Fibroblast of peridontal ligament (primary cell): ENCODE results near the gene PDGFA.

Experiments used
- DNase-seq: peaks from one replicate; pipeline ENCODE4 v3.0.0-alpha.2; 2010; ENCODE audit errors: extremely low read depth

PDGFA gene

DNA sequence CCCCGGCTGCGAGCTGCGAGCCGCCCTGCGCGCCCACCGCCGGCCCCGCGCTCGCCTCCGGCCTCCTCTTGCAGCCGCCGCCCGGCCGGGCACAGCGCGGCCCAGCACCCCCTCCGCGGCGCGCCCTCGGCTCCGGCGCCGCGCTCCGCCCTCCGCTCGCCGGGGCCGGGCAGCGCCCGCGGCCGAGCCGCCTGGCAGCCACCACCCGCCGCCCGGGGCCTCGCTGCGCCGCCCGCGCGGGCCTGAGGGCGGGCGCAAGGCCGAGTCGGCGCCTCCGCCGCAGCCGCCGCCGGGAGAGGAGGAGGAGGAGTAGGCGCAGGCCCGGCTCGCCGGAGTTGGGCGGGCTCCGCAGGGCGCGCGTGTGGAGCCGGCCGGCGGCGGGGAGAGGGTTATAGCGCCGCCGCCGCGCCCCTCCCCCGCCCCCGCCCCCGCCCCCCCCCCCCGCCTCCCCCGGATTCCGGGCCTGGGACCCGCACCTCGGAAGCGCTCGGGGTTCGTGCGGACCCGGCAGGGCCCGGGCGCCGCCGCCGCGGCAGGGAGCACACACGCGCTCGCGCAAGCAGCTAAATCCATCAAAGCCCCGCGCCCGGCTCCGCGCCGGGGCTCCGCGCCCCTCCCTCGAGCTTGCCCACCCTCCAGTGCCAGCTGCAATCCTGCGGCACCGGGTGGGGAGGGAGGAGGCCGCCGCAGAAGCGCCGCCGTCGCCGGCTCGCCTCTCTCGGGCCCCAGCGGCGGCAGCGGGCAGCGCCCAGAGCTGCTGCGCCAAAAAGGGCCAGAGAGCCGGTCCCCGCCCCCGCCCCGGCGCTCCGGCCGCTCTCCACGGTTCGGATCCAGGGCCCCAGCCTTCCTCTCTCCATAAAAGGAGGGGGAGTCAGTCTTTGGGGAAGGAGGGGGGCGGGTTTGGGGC, at the start of gene PDGFA:
PDGFA (minus strand) TSS at position 363 of the 907 bp plus-strand sequence. CDS start 845 bp downstream, outside the sequence.
- peak; percentile 34 for DNase-seq

DNA sequence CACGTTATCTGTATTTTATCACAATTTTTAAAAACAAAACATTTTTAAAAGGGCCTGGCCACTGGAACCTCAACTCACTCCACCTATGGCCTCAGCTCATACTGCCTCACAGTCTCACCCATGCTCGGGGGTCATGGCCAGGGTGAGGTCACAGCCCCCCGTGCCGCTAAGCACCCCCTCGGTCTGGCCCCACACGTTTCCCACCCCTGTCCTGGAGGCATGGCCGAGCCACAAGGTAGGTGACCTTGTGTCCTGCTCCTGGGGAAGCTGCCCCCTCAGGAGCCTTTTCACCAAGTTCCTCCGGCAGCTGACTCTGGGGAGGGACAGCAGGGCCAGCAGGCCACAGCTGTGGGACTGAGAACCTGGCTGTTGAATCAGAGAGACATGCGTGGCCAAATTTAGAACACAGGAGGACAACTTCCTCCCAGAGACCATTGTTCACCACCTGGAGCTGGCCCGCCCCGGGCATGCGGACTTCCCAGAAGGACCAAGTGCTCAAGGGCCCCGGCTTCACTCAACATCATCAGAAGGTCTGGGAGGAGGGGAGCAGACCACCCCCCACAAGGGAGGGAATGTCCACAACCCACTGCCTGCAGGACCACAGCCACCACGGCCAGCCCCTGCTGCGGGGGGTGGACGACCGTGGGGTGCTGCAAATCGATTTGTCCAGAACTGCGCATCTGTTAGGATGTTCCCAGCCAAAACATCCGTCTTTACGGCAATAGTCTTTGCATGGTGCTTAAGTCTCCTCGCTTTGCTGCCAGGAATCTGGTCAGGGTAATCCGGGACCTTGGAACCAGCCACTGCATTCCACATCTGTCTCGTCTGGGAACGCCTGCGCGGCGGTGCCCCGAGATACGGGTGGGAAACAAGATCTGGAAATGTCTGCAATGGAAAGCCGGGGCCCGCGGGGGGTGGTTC, 48.6 kb upstream of the PDGFA start:
- DNase-seq, result peak; percentile 41

DNA sequence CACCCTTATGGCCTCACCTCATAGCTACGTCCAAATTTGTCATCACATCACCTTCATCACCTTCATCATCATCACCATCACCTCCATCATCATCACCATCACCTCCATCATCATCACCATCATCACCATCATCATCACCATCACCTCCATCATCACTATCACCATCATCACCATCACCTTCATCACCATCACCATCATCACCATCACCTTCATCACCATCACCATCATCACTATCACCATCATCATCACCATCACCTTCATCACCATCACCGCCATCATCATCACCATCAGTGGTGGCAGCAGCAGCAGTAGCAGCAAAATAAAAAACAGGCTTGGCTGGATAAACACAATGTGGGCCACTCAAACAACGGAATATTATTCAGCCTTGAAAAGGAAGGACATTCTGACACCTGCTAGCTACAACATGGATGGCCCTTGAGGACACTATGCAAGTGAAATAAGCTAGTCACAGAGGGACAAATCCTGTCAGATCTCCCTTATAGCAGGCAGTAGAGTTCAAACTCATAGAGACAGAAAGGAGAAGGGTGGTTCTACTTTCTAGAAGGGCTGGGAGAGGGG, 47.7 kb upstream of the PDGFA start:
- DNase-seq, result no peak

DNA sequence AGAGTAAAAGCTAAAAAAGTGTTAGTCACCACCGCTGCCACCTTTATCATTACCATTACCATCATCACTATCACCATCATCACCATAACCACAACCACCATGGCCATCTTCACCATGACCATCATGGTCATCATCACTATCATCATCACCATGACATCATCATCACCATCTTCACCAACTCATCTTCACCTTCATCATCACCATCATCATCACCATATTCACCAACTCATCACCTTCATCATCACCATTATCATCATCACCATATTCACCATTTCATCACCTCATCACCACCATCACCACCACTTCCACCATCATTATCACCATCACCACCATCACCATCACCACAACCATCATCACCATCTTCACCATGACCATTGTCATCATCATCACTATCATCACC, 46.5 kb upstream of the PDGFA start:
- no peak for DNase-seq

DNA sequence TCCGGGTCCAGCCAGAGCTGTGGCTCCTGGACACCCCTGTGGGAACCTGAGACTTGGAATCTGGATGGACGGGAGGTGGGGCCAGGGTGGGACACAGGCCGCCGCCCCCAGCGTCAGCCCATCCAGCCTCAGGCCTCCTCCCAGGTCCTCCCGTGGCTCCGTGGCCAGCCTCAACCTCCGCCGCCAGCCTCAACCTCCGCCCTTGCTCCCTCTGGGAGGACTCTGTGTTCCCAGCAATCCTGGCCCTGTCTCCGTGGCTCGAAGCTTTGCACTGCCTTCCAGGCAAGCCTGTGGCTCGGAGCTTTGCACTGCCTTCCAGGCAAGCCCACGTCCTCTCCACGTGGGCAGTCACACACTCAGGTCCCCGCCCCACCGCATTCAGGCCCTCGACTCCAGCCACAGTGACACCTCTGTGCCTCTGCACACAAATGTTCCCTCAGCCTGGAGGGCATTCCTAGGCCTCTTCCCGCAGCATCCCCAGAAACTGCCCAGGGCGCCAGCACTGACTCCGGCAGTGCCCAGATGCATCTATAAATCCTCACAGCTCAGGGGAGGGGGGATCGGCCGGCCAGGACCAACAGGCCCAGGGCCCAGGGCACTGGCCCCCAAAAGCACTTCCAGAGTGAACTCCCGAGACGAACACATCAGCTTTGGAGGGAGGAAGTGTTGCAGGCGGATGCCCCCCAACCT, 44.7 kb upstream of the PDGFA start:
- no peak for DNase-seq

DNA sequence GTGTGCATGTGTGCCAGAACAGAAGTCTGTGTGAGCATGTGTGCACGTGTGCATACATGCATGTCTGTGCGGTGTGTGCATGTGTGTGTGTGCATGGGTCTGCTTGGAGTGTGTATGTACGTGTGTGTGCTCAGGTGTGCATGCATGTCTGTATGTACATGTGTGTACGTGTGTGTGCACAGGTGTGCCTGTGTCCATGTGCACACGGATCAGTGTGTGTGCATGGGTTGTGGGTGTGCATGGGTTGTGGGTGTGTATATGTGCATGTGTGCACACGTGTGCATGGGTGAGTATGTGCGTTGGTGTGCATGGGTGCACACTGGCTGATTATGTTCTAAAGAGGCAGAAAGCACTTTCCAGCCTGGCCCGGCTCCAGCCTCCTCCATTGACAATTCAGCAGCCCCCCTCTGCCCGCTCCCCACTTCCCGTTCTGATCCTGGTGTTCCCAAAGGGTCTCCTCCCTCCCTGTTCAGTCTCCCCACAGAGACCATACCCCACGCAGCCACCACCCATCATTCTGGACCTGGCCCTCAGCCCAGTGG, 44.1 kb upstream of the PDGFA start:
- no peak for DNase-seq

DNA sequence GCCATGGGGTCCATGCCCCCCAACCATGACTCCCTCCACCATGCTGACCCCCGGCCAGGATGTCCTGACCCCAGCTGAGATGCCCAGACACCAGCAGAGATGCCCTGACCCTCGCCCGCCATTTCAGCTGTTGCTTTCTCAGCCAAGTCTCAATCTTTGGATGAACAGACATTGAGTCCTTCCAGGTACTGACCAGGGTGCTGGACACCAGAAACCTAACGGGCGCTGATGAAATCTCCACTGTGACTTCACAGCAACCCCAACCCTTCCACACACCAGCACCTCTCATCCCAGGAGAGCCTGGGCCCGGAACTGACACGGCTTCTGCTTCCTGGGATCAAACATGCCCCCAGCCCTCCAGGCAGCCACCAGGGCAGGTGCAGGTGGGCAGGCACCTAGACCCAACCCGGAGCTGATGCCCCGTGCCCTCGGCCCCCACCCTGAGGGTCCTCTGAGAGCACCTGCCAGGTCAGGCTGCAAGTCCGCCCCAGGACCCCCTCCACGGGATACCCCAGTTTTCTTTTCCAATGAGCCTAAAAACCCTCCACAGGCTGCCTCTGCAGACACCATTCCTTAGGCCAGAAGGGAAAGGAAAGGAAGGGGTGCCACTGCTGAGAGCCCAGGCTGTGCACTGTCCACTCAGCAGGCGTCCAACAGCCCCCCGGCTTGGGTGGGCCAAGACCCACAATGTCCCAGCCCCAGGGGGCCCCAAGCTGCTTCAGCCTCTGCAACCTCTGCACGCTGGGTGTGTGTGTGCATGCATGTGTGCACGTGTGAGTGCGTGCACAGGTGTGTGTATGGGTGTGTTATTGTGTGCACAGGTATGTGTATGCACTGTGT, 43.4 kb upstream of the PDGFA start:
- no peak for DNase-seq

DNA sequence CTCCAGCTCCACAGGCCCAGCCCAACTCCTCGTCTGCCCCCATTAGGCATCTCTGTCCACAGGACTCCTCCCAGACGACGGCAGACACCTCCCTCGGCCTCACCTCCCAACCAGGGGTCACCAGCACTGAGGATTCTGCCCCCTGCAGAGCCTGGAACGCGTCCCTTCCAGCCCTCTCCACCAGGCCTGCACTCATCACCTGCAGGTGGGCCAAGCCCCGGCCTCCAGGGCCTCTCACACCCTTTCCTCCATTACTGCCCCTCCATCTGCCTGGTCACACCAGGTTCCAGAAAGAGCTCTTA, 42.7 kb upstream of the PDGFA start:
- no peak for DNase-seq

DNA sequence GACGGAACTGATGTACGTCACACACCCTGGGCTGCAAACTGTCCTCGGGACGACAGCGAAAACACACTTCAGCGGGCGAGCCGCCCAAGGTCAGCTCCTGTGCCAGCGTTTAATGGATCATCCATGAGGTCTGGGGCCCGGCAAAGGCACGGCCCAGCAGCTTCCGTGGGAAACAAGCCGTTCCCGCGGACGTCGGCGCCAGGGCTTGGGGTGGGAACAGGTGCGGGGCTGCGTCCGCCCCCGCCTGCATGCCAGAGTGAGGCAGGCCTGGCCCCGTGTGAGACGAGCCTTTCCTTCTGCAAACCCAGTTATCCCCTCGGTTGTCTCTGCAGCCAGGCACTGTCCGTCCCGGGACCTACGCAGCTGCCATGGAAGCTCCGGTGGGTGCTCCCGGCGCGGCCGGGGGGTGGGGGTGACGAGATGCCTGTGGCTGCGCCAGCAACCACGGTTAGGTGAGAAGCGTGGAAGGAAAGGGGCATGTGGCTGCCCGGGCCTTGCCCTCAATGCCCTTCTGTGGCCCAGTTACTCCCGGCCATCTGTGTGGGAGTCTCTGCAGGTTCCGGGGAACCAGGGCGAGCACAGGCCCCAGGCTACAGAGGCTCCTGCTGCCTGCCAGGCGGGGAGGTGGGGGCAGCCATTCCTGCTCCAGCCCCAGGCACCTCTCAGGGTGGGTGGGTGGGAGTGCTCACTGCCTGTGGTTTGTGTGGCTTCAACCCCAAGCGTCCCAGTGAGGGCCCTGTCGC, 42.2 kb upstream of the PDGFA start:
- no peak for DNase-seq

DNA sequence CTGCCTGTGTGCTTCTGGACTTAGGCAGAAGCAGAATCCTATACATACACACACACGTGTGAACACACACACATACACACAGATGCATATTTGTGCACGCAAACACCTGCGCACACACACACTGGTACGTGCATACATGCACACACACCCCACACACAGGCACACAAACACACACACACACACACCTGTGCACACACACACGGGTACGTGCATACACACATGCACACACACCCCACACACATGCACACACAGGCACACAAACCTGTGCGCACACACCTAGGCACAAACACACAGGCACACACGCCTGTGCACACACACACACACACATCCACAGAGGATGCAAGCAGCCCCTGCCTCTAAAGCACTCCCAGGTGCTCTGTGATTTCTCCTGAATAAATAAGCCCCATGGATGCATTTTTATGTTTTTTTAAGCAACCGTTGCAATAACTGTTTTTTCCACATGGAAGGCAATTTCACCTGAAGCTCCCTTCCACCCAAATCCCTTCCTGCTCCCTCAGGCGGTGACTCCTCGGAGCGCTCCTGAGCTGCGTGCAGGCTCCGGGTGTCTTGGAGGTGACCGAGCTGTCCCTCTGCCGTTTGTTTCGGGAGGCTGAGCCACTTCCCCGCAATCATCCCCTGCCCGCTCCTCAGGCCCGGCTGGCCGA, 41.5 kb upstream of the PDGFA start:
- no peak for DNase-seq

DNA sequence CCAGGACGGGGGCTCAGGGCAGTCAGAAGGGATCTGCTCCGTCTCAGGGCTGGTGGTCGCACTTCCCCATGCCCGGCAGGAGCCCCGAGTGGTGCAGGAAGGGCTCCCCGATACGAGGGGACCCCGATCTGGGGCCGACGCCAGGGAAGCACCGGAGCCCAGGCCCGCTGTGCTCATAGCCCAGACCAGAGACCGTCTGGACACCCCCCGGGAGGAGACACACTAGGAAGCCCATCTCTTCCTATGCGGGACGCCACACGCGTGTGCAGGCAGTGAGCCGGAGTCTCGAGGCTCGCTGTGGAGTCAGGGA, 39.7 kb upstream of the PDGFA start:
- DNase-seq, result no peak

DNA sequence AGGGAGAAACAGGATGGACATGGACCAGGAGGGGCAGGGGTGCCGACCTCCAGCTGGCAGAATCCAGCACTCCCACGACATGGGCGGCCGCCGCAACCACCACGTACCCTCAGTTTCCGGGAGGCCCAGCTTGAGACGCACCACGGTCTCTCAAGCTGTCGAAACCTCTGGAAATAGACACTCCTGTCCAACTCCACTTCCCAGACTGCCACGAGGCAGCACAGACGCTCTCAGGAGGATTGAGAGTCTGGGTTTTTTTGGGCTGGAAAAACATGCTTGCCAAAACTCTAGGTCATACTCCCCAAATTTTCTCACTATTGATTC, 37.9 kb upstream of the PDGFA start:
- DNase-seq, result no peak

DNA sequence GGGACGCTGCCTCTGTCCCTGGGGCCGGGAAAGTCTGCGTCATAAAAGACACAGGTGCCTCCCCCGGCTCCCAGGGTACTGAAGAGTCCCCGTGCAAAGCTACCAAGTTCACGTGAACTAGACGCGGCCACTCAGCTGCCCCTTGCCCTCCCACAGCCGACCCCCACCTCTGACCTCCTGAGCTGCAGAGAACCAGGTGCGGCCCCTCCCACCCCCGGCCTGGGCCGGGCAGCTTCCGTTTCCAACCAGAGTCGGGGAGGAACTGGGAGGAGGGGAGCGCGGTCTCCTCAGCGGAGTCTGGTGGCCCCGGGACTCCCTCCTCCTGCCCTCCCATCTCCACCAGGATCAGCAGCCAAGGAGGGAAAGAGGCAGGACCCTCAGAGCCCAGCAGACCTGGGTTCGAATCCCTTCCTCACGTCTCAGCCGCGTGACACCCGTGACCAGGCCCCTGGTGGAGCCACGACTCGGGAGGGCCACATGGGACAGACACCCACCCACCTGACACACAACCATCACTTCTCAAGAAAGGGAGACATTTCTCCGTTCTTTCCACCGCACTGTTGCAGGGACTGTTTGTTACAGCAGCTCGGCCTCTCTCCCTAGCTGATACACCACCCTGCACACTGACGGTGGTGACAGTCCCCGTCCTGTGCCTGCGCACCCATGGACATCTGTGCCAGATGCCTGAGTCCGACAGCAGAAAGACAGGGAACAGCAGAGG, 37.4 kb upstream of the PDGFA start:
- DNase-seq, result no peak

DNA sequence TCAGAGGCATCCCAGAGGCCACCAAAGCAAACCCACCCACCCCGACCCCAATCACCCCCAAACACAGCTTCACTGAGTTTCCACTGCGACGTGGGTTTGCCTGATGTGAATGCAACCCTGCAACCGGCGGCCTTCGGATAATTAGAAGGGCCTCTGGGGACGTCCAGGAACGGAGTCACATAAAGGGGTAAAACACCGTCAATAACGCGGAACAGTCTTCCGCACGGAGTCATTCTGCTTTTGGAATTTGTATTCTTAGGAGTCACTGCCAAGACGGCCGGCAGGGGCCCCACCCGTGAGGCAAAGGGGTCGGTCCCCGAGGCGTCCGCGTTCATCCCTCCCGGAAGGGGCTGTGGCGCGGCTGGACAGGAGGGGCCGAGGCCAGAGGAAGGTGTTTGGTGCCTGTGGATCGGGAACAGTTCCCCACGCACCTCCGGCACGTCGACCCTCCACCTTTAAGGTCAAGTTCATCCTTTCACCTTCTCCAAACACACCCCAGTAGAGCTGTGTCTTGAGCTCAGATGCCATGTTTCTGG, 36.7 kb upstream of the PDGFA start:
- DNase-seq, result no peak

DNA sequence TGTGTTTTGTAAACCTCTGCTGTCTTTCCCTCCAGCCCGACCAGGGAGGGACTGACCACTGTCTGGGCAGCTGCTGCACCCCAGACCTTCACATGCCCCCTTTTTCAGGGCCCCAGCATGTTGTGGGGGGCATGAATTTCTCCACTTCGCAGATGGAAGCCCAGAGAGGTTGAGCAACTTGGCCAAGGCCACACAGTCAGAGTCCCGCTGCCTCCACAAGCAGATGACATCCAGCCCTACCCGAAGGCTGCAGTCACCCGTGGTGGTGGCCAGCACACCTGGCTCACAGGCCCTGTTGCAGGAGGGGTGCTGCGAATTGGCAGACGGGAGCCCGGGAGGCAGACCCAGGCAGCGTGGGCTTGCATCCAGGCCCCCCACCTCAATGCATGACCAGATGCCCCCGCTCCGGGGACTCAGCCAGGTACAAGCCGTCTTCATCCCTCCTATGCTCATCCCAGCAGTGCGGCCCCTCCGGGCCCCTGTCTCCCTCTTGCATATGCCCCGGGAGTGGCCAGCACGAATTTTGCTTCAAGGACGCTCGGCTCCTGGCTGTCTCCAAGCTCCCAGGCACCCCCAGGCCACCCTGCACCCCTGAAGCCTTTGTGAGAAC, 36.0 kb upstream of the PDGFA start:
- no peak for DNase-seq

DNA sequence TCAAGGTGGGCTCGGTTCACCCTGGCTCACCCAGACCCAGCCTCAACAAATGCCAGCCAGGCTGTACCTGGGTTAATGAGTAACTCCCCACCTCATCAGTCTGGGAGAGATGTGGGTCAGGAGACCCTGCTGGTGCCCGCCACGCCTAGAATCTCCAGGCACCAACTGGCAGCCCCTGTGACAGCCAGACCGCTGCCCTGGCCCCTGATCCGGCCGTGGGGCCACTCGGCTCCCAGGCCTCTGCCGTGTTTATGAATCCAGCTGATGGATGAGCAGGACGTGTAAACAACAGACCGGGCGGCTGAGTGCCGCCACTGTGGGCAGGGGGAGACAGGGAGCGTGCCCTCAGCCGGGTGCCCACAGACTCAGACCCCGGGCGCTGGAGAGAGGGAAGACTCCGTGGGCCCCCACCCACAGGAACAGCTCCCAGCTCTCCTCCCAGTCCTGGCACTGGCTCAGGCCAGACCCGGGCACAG, 34.0 kb upstream of the PDGFA start:
- DNase-seq, result no peak

DNA sequence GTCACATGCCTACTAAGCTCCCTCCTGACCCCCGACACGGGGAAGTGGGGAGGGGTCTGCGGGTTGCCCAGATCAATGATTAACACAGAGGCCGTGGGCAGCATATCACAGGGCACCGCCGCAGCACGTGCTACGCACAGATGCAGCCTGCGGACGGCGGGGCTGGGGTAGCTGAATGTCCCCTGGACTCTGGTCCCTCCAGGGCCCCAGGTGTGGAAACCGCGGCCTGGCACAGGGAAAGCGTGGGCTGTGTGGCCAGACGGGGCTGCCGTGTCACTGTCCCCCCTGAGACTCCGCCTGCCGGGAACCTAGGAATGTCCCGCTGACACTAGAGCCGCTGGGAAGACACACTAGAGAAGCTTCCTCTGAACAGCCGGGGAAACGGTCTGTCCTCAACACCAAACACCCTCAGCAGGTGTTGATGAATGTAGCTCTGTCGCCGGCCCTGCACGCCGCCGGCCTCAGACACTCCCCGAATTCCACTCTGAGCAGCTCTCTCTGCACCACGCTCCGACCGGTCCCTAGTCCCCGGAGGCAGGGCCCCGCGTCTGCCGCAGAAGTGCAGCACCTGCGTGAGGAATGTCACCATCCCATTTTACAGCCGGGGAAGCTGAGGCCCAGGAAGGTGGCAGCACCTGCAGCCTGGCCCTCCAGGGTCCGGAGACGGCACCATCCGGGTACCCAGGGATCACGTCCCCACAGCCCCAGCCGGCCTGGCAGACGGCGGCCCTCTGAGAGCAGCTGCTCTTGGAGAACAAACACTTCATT, 33.4 kb upstream of the PDGFA start:
- no peak for DNase-seq
